HG03565 (cell line): Measurements from ENCODE around the gene LRRC3B.

Experiments used
- ATAC-seq: cut with Tn5 transposase; IDR thresholded peaks from one replicate; pipeline ENCODE4 v1.9.1; 2021; ENCODE audit warnings: mild to moderate bottlenecking, moderate library complexity; ENCODE audit not compliant: unreplicated experiment

Gene LRRC3B

GRCh38 chr3:26704736-26705135 lies 82.2 kb downstream of the LRRC3B start:
- ATAC-seq: no peak

GRCh38 chr3:26708501-26708900 lies 85.9 kb downstream of the LRRC3B start:
- ATAC-seq: no peak

GRCh38 chr3:26712211-26713026 lies 89.8 kb downstream of the LRRC3B start:
- peak; percentile 78 for ATAC-seq

GRCh38 chr3:26713091-26713490 lies 90.5 kb downstream of the LRRC3B start:
- ATAC-seq: no peak

GRCh38 chr3:26714485-26714884 lies 91.9 kb downstream of the LRRC3B start:
- no peak for ATAC-seq

GRCh38 chr3:26715431-26715830 lies 92.9 kb downstream of the LRRC3B start:
- no peak for ATAC-seq

- ATAC-seq: no peak
Measured at GRCh38 chr3:26718315-26718714, 95.7 kb downstream of the LRRC3B start.

GRCh38 chr3:26719134-26719533 lies 96.6 kb downstream of the LRRC3B start:
- no peak for ATAC-seq

- no peak for ATAC-seq
Measured at GRCh38 chr3:26721047-26721446, 98.5 kb downstream of the LRRC3B start.

- ATAC-seq: no peak
Measured at GRCh38 chr3:26731843-26732242, 109.3 kb downstream of the LRRC3B start.

- ATAC-seq: no peak
Measured at GRCh38 chr3:26750263-26750662, 127.7 kb downstream of the LRRC3B start.

- ATAC-seq: no peak
Measured at GRCh38 chr3:26752466-26752865, 129.9 kb downstream of the LRRC3B start.

- ATAC-seq: no peak
Measured at GRCh38 chr3:26753095-26753494, 130.5 kb downstream of the LRRC3B start.

GRCh38 chr3:26757978-26758377 lies 135.4 kb downstream of the LRRC3B start:
- no peak for ATAC-seq
